SK-N-SH (cell line): ENCODE measurements around the gene ABCC5.

ENCODE experiments used
- EP300 ChIP-seq, 2 experiments: IDR thresholded peaks; 2 replicates each; pipeline versions ENCODE4 v1.4.0 to v1.6.1; 2012; ENCODE audit warnings: borderline replicate concordance in 1 of 2, low read depth in 1 of 2, low read length in 1 of 2
- EZH2phosphoT487 ChIP-seq: fragments of 200-600 bp; sonication (generic); IDR thresholded peaks from 2 replicates; pipeline ENCODE4 v1.6.1; 2017; ENCODE audit warnings: low read depth, mixed run types, mild to moderate bottlenecking, antibody characterized with exemption, moderate library complexity, borderline replicate concordance
- MXI1 ChIP-seq: IDR thresholded peaks from 2 replicates; pipeline ENCODE4 v1.6.1; 2012; ENCODE audit warnings: mild to moderate bottlenecking, low read depth, low read length, improper control_type of control experiment
- NFIC ChIP-seq: IDR thresholded peaks from 2 replicates; pipeline ENCODE4 v1.4.0; 2012; ENCODE audit warnings: borderline replicate concordance
- NRF1 ChIP-seq: IDR thresholded peaks from 2 replicates; pipeline ENCODE4 v1.6.1; 2012; ENCODE audit warnings: low read depth, mild to moderate bottlenecking, low read length
- PBX3 ChIP-seq: IDR thresholded peaks from 2 replicates; pipeline ENCODE4; 2012
- POLR2AphosphoS5 ChIP-seq: IDR thresholded peaks from 2 replicates; pipeline ENCODE4 v1.6.1; 2012; ENCODE audit warnings: low read depth, low read length
- TAF1 ChIP-seq: IDR thresholded peaks from 2 replicates; pipeline ENCODE4 v1.6.1; 2012; ENCODE audit warnings: low read depth, mild to moderate bottlenecking, low read length, moderate library complexity, borderline replicate concordance
- TCF12 ChIP-seq: IDR thresholded peaks from 2 replicates; pipeline ENCODE4 v1.4.0; 2012
- ZBTB33 ChIP-seq: IDR thresholded peaks from 2 replicates; pipeline ENCODE4 v1.4.0; 2012; ENCODE audit warnings: low read depth, borderline replicate concordance
- TF ChIP-seq, protein P1 (sequence below): fragments of 200-600 bp; sonication (generic); IDR thresholded peaks from 2 replicates; pipeline ENCODE4 v1.6.1; 2017; ENCODE audit warnings: antibody characterized with exemption, mild to moderate bottlenecking, moderate library complexity
- TF ChIP-seq, protein P2 (sequence below): IDR thresholded peaks from 2 replicates; pipeline ENCODE4 v1.4.0; 2012; ENCODE audit warnings: low read depth, borderline replicate concordance
- TF ChIP-seq, protein P3 (sequence below): IDR thresholded peaks from 2 replicates; pipeline ENCODE4 v1.6.1; 2012; ENCODE audit warnings: mild to moderate bottlenecking, low read depth, low read length, moderate library complexity

GRCh38 chr3:183879243-183879642, 138.4 kb downstream of the ABCC5 start:
- TF ChIP-seq, protein P1, sequence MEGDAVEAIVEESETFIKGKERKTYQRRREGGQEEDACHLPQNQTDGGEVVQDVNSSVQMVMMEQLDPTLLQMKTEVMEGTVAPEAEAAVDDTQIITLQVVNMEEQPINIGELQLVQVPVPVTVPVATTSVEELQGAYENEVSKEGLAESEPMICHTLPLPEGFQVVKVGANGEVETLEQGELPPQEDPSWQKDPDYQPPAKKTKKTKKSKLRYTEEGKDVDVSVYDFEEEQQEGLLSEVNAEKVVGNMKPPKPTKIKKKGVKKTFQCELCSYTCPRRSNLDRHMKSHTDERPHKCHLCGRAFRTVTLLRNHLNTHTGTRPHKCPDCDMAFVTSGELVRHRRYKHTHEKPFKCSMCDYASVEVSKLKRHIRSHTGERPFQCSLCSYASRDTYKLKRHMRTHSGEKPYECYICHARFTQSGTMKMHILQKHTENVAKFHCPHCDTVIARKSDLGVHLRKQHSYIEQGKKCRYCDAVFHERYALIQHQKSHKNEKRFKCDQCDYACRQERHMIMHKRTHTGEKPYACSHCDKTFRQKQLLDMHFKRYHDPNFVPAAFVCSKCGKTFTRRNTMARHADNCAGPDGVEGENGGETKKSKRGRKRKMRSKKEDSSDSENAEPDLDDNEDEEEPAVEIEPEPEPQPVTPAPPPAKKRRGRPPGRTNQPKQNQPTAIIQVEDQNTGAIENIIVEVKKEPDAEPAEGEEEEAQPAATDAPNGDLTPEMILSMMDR, result no peak
- TF ChIP-seq NRF1 (no peak), MXI1 (no peak), POLR2AphosphoS5 (no peak), EP300 (IDR thresholded peaks at IDR 0.05; ENCODE audit: borderline replicate concordance in 1 of 2, low read depth in 1 of 2, low read length in 1 of 2) (no peak), EZH2phosphoT487 (no peak), PBX3 (no peak), TAF1 (no peak), ZBTB33 (no peak), NFIC (no peak), TCF12 (no peak)
- TF ChIP-seq, protein P2, sequence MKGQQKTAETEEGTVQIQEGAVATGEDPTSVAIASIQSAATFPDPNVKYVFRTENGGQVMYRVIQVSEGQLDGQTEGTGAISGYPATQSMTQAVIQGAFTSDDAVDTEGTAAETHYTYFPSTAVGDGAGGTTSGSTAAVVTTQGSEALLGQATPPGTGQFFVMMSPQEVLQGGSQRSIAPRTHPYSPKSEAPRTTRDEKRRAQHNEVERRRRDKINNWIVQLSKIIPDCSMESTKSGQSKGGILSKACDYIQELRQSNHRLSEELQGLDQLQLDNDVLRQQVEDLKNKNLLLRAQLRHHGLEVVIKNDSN, result no peak
- TF ChIP-seq, protein P3, sequence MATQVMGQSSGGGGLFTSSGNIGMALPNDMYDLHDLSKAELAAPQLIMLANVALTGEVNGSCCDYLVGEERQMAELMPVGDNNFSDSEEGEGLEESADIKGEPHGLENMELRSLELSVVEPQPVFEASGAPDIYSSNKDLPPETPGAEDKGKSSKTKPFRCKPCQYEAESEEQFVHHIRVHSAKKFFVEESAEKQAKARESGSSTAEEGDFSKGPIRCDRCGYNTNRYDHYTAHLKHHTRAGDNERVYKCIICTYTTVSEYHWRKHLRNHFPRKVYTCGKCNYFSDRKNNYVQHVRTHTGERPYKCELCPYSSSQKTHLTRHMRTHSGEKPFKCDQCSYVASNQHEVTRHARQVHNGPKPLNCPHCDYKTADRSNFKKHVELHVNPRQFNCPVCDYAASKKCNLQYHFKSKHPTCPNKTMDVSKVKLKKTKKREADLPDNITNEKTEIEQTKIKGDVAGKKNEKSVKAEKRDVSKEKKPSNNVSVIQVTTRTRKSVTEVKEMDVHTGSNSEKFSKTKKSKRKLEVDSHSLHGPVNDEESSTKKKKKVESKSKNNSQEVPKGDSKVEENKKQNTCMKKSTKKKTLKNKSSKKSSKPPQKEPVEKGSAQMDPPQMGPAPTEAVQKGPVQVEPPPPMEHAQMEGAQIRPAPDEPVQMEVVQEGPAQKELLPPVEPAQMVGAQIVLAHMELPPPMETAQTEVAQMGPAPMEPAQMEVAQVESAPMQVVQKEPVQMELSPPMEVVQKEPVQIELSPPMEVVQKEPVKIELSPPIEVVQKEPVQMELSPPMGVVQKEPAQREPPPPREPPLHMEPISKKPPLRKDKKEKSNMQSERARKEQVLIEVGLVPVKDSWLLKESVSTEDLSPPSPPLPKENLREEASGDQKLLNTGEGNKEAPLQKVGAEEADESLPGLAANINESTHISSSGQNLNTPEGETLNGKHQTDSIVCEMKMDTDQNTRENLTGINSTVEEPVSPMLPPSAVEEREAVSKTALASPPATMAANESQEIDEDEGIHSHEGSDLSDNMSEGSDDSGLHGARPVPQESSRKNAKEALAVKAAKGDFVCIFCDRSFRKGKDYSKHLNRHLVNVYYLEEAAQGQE, result no peak
